GM19463 (cell line): ENCODE data around the gene MYH9.
A peak's percentile ranks its signal among the peaks of the same experiment; 100 is the strongest.
"Not testable (repeated sequence)": the region's sequence is repeated elsewhere in the genome, so short reads cannot be mapped to it uniquely, and the experiment has no call there.

Experiments used
- ATAC-seq: cut with Tn5 transposase; IDR thresholded peaks from one replicate; pipeline ENCODE4 v1.9.1; 2021; ENCODE audit warnings: mild to moderate bottlenecking, moderate library complexity; ENCODE audit not compliant: unreplicated experiment

MYH9 gene

GRCh38 chr22:36281781-36282327, 105.9 kb downstream of the MYH9 start:
- no peak for ATAC-seq

- no peak for ATAC-seq
Observed at GRCh38 chr22:36280379-36280778, 107.4 kb downstream of the MYH9 start.

DNA sequence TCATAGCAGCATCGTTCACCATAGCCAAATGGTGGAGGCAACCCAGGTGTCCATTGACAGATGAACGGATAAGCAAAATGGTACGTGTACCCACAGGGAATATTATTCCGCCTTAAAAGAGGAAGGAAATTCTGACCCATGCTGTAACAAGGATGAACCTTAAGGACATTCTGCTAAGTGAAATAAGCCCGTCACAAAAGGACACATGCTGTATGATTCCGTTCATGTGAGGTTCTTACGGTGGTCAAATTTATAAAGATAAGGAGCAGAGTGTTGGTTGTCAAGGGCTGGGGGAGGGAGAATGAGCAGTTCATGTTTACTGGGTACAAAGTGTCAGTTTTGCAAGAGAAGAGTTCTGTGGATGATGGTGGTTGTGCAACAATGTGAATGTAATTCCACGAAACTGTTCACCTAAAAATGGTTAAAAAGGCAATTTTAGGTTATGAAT, 108.5 kb downstream of the MYH9 start:
- ATAC-seq, result no peak

GRCh38 chr22:36277482-36278291, 110.1 kb downstream of the MYH9 start:
- ATAC-seq, result no peak

- no peak for ATAC-seq
Observed at GRCh38 chr22:36274531-36274930, 113.2 kb downstream of the MYH9 start.

- ATAC-seq, result not testable (repeated sequence)
Observed at GRCh38 chr22:36271951-36272350, 115.8 kb downstream of the MYH9 start.

- not testable (repeated sequence) for ATAC-seq
Observed at GRCh38 chr22:36271231-36271630, 116.5 kb downstream of the MYH9 start.

GRCh38 chr22:36267896-36268485, 119.8 kb downstream of the MYH9 start:
- ATAC-seq, result no peak

GRCh38 chr22:36267058-36267457, 120.7 kb downstream of the MYH9 start:
- no peak for ATAC-seq

GRCh38 chr22:36263886-36264664, 123.7 kb downstream of the MYH9 start:
- ATAC-seq, result not testable (repeated sequence)

GRCh38 chr22:36263216-36263673, 124.5 kb downstream of the MYH9 start:
- ATAC-seq, result not testable (repeated sequence)

GRCh38 chr22:36262307-36262706, 125.5 kb downstream of the MYH9 start:
- ATAC-seq, result not testable (repeated sequence)

GRCh38 chr22:36261675-36262074, 126.1 kb downstream of the MYH9 start:
- not testable (repeated sequence) for ATAC-seq

GRCh38 chr22:36259615-36260300, 128.0 kb downstream of the MYH9 start:
- no peak for ATAC-seq

GRCh38 chr22:36258701-36259614, 128.8 kb downstream of the MYH9 start:
- peak; percentile 47 for ATAC-seq

DNA sequence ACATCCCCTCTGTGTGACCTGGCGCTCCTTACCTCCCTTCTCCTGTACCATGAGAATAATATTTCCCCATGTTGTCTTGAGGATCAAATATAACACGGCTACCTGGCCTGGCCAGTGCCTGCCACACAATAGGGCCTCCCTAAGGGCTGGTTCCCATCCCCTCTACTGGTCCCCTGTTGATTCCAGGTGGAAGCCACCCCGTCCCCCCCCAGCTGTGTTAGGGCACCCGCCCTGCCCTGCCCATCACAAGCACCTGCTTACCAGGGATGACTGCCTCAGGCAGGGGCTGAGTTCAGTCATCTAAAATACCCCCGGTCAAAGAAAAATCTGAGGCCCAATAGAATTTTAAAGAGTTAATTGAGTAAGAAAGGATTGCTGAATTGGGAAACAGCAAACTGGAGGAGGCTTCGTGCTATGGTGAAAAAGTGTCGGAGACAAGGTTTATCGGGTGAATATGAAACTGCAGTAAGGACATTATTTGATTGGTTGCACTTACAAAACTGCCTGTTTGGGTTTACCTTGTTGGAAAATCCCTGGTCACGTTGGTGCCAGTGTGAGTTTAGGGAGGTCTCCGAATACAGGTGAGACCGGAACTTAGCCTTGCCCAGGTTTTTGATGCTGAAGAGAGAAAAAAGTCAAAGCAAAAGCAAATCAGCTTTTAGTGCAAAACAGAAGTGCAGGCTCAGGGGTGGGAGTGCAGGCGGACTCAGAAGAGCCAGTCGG, 129.7 kb downstream of the MYH9 start:
- no peak for ATAC-seq

- no peak for ATAC-seq
Observed at GRCh38 chr22:36257308-36257707, 130.5 kb downstream of the MYH9 start.

- ATAC-seq, result no peak
Observed at GRCh38 chr22:36256478-36256877, 131.3 kb downstream of the MYH9 start.

DNA sequence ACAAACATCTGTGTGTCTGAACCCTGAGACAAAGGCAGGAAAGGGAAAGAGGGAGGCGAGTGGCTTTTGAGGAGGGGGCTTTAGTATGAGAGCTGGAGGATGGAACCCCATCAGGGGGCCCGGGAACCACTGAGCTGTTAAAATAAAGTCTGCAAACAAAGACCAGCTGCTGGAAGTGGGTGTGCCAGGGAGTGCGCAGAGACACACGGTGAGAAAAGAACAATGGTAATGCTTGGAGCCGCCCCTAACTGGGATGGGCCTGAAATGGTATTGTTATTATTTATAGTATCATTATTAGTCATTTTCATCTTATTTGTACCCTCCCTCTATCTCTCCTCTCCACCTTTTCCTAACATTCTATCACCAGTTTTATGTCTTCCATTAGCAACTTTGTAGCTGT, 132.2 kb downstream of the MYH9 start:
- not testable (repeated sequence) for ATAC-seq
